Dermis blood vessel endothelial cell (primary cell): ENCODE measurements around the gene EPHB1. TPM values are rescaled to one million over a fixed set of nuclear protein-coding genes. Genes with fewer than 3 reads are reported as not detected.

Experiments
- DNase-seq: peaks from one replicate; pipeline ENCODE4 v3.0.0; 2010
- total RNA-seq: library from RNA; depleted of rRNA; stranded (reverse); fragments of >200 nt; gene quantifications from 2 replicates; pipeline ENCODE4 v1.2.3, GENCODE V29; 2014

The EPHB1 gene
- total RNA-seq, 1 donor from 2014 or later, result 6.5 TPM

DNA sequence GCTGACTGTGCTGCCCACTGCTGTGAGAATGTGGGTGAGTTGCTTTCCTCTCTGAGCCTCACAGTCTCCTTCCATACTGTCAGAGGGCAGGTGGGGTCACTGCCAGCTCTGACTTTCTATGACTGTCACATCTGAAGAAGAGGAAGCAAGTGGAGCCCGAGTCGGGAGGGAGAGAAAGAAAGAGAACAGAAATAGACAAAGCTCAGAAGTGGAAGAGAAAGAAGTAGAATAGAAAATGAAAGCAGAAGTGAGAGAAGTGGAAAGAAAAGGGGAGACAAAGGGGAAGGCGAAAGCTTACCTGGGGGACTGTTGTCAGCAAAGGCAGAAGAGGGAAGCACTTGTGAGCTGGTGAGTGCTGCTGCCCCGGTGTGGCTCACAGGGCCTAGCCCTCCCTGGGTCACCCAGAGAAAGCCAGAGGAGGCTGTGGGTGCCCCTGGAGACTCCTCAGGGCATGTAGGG is 57.9 kb downstream of the EPHB1 start:
- no peak for DNase-seq

GRCh38 chr3:134854254-134854653 is 59.2 kb downstream of the EPHB1 start:
- DNase-seq, result no peak

GRCh38 chr3:134857356-134857755 is 62.3 kb downstream of the EPHB1 start:
- DNase-seq, result no peak

DNA sequence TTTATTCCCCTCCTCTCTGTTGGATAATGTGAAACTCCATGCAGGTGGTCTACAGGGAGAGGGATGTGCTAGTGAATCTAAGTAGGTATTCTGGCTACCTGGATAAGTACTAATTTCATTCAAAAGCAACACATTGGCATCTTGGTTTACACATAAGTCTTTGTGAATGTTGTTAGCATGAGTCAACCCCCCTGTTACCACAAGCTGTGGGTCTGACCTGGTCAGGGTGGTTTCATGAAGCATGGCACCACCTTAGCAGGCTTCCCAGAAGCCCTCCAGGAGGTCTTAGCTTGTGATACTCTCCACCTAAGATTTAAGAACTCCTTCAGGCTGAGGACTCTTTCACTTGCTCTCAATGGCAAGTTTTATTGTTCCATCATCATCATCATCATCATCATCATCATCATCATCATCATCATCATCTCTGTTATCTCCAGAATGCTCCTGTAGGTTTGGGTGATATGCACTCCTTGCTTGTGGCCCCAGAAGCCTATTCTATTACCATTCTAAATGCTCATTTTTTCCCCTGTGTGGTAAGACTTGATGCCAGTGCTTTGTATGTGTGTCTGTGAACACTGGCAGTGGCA is 62.8 kb downstream of the EPHB1 start:
- no peak for DNase-seq

GRCh38 chr3:134858441-134859035 is 63.5 kb downstream of the EPHB1 start:
- DNase-seq, result no peak

- no peak for DNase-seq
These were observed 64.3 kb downstream of the EPHB1 start for GRCh38 chr3:134859341-134859740.

DNA sequence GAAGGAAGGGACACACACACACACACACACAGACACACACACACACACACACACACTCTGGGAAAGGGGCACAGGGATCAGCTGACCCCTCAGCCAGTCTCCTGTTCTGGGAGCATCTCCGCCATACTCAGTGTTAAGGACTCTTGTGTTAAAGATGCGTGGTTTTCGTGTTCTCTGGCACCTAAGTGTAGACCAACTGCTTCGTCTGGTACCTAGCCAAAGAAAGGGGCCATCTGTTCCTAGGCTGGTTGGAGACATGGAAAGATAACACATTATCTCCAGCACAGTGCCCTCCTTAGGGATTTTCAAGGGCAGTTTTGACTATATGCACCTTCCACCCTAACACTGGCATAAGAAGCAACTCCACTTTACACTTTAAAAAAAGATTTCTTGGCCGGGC is 65.1 kb downstream of the EPHB1 start:
- no peak for DNase-seq

GRCh38 chr3:134863915-134864314 is 68.9 kb downstream of the EPHB1 start:
- DNase-seq, result peak; percentile 15

- DNase-seq, result peak; percentile 61
These were observed 69.6 kb downstream of the EPHB1 start for GRCh38 chr3:134864636-134865035.

- DNase-seq, result no peak
These were observed 72.2 kb downstream of the EPHB1 start for GRCh38 chr3:134867277-134867676.

- no peak for DNase-seq
These were observed 74.2 kb downstream of the EPHB1 start for GRCh38 chr3:134869153-134869726.

DNA sequence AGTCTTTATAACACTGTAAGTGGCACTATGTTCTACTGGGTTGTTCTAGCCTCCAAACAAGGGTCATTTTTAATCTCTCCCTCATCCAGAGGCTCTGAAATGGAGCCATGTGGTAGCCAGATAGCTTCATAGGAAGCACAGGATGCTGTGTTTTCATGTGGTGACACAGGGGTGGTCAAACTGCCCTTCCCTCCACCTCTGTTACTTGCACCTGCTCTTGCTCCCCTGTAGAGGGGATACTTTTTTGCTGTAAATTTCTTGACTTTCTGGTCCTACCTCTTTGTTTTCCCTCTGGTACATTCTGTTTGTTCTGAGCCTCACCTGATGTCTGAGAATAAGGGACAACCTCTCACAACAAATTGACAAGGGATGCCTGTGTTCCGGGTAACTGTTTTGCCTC is 76.8 kb downstream of the EPHB1 start:
- no peak for DNase-seq

GRCh38 chr3:134872440-134873388 is 77.7 kb downstream of the EPHB1 start:
- DNase-seq, result no peak

- DNase-seq, result no peak
These were observed 78.7 kb downstream of the EPHB1 start for GRCh38 chr3:134873789-134874188.

DNA sequence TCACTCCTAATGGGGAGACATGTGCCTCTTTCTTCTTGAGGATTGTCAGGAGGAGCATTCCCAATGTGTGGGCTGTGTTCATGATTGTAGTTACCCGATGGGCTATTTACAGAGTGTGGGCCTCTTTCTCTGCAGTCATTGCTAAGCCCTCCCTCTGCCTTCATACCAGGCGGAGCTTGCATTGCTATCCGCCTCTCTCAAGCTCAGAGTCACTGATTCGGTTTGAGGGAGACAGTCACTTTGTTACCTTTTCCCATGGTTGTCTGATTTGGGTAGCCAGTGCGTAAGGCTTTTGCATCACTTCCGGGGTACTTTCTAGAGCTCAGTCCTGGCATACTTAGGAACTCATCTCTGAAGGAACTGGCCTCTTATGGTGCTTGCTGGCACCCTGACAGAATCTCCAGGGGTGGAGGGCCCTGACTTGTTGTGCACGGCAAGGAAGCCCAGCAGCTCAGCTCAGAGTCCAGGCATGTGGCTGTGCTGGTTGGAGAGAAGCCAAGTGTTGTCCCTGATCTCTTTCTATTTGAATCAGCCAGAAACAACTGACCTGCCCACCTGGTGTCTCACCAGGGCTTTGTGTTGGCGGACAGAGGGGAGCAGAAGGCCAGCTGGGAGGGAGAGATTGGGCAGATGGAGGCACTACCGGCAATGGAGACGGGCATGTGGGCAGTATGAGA is 79.8 kb downstream of the EPHB1 start:
- DNase-seq, result peak; percentile 51

- DNase-seq, result no peak
These were observed 81.8 kb downstream of the EPHB1 start for GRCh38 chr3:134876836-134877235.

- DNase-seq, result no peak
These were observed 82.7 kb downstream of the EPHB1 start for GRCh38 chr3:134877788-134878187.

GRCh38 chr3:134879990-134880389 is 84.9 kb downstream of the EPHB1 start:
- DNase-seq, result no peak

- no peak for DNase-seq
These were observed 85.4 kb downstream of the EPHB1 start for GRCh38 chr3:134880431-134880830.

DNA sequence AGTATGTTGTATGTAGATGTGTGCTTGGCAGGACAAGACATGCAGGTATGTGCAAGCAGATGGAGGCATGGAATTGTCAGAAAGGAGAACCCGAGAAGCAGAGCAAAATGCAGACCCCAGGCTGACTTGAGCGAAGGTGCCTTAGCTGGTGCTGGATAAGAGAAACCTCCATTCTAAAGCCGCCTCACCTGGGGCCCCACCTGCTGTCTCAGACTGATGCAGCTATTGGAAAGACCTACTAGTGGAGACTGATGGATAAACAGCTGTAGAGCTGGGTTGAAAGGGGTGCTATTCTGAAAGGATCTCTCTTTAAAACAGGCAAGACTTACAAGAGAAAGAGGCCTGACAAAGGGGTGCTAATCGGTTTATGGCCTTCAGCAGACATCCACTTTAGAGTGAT is 86.2 kb downstream of the EPHB1 start:
- DNase-seq, result no peak

GRCh38 chr3:134883697-134884385 is 88.8 kb downstream of the EPHB1 start:
- no peak for DNase-seq
